ENCODE data around the gene SPAG16.
"Not testable (repeated sequence)": the region's sequence is repeated elsewhere in the genome, so short reads cannot be mapped to it uniquely, and the experiment has no call there.

The SPAG16 gene

DNA sequence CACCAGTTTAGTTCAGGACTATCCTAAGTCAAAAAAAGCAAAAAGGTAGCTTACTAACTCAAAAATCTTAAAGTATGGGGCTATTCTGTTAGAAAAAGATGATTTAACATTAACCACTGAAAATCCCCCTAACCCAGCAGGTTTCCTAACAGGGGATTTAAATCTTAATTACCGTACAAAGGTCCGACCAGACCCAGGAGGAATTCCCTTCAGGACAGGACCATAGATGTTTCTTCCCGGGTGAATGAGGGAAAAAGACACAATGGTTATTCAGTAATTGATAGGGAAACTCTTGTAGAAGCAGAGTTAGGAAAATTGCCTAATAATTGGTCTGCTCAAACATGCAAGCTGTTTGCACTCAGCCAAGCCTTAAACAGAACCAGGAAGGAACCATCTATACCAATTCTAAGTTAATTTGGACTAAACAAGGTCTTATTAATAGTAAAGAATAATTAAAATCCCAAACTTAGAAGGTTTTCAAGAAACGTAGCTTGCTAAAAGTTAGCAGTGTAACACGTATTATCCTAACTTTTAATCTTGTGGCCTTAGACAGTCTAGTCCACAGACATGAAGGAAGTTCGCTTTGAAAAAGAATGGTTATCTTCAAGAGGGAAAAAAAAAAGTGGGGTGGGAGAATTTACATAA lies 124.3 kb downstream of the SPAG16 start:
- not testable (repeated sequence) for DNase-seq (ENCODE audit: low read depth)

DNA sequence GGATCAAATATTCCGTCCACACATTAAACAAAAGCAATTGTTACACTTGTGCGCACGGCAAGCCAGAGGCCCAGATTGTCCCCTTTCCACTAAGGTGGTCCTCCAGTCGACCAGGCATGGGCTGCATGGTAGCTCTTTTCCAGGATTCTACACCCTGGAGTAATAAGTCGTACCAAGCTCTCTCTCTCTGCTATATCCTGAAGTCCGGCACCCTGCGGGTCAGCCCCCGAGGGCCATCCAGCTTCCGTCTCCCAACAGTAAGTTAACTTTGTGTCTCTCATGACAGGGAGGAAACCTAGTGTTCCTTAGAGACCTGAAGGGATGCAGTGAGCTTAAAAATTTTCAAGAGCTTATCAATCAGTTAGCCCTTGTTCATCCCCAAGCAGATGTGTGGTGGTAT lies 126.4 kb downstream of the SPAG16 start:
- not testable (repeated sequence) for DNase-seq (ENCODE audit: low read depth)

DNA sequence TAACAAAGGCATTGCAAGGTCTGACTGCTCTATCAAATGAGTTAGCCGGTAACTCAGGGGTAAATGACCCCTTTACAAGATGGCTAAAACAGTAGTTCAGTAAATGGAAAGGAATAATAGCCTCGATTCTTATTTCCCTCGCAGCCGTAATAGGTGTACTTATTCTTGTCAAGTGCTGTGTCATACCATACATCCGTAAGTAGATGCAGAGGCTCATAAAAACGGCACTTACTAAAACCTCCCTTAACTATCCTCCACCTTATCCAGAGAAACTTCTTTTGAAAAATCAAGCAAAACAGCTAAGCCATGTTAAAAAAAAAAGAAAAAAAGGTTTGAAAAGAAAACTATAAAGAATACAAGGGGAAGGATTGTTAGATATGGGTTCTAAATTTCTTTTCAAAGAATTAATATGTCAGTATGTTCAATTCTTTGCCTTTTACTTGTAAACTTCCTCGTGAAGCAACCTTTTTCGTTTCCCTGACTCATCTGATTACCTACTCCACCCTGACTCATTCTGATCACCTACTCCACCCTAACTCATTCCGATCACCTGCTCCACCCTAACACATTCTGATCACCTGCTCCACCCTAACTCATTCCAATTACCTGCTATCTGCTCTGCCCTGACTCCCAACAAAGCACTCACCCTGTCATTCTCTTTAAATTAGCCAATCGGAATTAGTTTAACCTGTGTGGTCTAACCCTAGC lies 127.5 kb downstream of the SPAG16 start:
- no peak for DNase-seq (ENCODE audit: low read depth)

DNA sequence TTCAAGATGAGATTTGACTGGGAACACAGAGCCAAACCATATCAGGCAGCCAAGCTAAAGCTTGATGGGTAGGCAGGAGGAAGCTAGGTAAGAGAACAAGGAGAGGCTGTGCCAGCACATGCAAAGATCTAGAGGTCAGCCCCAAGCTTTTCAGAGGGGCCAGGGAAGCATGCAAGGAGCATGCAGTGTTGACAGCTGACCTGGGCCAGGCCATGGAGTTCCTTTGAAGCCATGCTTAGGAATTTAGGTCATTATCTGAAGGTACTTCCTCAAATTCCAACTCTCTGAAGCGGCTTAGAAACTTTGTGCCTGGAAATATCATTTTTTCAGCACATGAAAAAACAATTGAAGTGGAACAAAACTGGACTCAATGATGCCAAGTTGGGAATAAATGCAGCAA lies 130.8 kb downstream of the SPAG16 start:
- DNase-seq (ENCODE audit: low read depth), result no peak

DNA sequence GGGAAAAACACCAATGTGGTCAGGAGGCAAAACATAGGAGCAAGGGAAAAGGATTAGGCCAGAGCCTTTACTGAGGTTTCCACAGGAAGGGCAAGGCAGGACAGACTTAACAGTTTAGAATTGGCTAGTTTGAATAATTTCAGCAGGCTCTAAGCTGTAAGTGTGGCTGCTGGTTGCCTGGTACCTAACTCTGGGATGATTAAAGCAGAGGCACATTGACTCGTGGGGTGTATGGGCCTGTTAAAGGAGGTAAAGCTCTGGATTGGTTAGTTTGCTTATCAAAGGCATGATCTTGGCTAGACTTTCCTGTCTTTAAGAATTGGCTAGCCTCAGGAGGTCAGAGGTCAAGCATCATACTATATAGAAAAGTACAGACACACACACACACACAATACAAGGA lies 132.6 kb downstream of the SPAG16 start:
- no peak for DNase-seq (ENCODE audit: low read depth)

DNA sequence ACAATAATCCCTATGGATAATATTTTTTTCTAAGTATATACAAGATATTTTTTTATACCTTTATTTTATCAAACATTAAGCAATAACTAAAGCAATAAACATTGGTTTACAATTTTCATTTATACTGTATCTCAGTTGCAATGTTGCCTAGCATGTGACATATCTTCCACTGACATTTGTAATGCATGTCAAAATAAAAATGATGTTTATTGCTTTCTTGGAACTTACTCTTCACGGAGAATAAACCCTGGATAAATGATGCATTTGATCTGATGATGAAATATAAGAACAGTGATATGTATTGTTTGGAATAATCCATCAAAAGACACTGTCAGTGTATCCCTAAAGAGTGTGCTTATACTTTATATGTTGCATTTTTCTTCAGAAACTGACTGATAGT lies 135.7 kb downstream of the SPAG16 start:
- no peak for DNase-seq (ENCODE audit: low read depth)

DNA sequence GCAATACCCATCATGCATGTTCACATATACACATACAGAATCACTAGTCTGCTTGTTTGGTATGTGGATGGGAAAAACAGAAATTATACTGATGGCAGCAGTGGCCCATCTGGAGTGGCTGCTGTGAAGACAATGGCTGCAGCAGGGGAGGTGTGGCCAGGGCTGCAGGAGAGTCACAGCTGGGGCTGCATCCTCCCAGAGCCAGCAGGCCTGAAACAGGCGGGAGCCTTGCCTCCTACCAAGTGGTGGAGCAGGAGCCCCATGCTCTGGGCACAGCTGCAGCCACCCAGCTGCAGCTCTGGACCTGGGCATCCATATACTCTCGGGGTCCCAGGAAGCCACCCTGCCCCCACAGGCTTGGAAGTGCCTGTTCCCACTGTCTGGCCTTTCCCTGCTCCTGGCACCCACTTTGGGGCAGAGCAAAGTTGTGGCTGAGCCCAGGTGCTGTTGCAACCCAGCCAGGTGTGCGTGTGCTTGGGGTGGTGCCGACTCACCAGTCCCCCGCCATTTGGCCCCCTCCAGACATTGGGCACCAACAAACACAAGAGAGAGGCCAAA lies 136.6 kb downstream of the SPAG16 start:
- no peak for DNase-seq (ENCODE audit: low read depth)

DNA sequence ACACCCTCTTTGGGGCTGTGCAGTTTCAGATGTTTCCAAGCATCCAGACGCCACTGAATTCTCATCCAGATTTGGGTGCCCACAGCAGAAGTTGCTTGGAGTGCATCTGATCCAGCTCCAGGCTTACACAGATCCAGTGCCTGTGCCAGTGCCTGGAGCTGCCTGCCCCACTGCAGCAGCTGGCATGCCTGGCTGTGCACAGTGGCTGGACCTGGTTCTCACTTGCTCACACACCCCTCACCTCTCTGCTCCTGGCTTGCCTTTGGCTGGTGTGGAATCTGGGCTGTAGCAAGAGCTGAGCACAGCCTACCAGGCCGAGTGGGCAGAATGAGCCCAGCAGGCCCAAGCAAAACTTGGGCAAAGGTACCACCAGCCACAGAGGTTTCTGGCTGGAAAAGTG lies 137.9 kb downstream of the SPAG16 start:
- no peak for DNase-seq (ENCODE audit: low read depth)

DNA sequence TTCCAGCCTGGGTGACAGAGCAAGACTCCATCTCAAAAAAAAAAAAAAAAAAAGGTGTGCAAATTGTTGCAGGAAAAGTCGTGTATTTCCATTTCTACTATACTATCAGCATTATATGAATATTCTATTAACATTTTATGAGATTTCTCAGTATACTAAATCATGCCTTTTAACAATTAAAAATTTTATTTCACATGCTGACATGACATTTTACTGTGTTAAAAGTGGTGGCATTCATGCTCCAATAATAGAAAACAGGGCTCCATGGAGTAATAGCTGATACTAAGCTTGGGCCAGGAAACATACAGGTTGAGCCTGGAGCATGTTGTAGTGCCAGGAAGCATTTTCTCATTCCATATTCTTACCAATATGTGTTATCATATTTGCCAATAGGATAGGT lies 141.4 kb downstream of the SPAG16 start:
- DNase-seq (ENCODE audit: low read depth), result no peak

DNA sequence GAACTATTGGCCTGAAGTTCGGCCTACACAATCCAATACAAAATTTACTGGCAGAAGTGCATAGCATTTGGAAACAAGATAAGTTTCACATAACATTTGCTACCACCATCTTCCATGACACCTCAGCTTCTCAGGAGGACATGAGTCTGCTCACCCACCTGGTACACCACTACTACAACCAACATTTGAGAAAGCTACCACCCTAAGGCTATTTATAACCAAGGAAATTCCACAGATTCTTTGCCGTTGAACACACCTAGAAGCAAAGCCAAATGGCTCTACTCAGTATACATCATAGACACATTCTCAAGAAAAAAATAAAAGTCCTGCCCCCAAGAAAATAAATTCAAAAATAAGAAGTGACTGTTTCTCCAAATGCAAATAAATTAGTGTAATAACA lies 145.3 kb downstream of the SPAG16 start:
- DNase-seq (ENCODE audit: low read depth), result peak; percentile 33

DNA sequence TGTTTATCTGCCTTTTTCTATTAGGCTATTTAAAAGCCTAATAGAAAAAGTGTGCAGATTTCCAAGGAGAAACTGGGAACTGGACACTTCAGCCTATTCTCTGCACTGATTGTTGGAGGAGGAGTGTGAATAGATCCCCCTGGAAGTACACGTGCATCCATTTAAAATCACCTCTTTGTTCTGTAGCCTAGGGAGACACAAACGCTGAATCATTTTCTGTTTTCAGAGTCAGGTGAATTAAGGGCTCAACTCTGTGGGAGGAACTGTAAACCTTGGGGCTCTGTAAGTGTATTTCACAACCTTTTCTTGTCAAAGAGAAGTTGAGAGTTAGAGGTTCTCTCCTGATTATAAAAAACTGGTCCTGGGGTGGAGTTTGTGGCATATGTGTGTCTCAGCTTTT lies 159.7 kb downstream of the SPAG16 start:
- DNase-seq (ENCODE audit: low read depth), result no peak

DNA sequence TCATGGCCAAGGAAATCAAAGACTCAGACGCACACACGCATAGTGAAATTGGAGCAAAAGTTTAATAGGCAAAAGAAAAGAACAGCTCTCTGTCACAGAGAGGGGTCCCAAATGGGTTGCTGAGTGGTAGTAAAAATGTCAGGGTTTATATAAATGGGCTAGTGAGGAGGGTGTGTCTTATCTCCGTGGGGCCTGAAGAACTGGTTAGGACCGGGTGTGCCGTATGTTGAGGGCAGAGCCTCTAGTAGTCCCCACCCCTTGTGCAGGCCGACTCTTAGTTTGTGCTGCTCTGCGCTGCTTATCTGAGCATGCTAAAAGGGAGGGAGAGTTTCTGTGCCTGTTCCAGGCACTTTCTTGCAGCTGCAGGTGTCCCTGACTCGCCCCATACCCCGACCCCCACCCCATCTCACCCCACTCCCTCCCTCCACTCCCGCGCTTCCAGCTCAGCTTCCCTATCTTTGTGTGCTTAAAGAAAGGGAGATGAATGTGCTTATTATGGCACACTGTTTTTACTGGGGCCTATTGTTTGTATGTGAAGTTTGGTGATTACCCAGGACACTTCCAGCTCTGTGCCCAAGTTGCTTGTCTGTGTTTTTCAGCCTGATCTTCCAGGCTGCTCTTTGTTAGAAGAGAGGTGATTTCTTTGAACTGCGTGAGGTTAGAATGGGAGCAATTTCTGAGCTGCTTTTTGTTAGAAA lies 167.4 kb downstream of the SPAG16 start:
- no peak for DNase-seq (ENCODE audit: low read depth)

DNA sequence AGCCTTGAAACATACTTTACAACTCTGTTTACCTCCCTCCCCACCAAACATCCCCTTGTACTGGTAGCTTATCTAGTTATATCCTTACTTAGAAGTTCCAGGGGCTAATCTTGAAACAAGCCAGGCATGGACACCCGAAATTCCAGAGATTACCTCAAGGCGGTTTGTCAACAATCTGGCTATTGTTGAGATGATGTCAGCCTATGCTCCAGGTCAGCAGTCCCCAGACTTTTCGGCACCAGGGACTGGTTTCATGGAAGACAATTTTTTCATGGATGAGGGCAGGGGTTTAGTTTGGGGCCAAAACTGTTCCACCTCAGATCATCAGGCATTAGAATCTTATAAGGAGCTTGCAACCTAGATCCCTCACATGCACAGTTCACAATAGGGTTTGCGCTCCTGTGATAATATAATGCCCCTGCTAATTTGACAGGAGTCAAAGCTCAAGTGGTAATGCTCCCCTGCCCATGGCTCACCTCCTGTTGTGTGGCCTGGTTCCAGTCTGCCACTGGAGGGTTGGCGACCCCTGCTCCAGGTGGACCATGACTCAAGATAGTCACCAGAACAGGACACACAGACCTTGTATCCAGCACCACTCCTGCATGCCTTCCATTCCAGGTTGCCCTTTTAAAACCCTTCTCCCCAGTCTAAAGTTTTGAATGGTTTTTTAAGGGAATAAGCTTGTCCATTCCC lies 171.2 kb downstream of the SPAG16 start:
- no peak for DNase-seq (ENCODE audit: low read depth)

DNA sequence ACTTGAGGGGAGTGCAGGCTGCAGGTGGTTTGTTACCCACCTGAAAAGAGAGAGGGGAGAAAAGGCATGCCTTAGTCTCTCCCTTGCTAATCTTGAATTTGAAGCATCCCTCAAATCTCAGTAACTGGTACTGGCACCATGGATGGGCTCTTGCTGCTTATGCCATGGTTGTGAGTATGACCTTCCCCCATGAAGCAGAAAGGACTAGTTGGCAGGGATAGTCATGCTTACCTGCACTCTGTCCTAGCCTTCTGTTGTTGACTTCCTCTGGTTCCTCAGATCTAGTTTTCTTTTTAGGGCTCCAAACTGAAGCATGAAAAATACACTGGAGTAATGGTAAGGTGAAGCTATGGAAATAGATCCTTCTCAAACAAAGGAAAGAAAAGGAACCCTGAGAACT lies 191.2 kb downstream of the SPAG16 start:
- peak; percentile 6 for DNase-seq (ENCODE audit: low read depth)

DNA sequence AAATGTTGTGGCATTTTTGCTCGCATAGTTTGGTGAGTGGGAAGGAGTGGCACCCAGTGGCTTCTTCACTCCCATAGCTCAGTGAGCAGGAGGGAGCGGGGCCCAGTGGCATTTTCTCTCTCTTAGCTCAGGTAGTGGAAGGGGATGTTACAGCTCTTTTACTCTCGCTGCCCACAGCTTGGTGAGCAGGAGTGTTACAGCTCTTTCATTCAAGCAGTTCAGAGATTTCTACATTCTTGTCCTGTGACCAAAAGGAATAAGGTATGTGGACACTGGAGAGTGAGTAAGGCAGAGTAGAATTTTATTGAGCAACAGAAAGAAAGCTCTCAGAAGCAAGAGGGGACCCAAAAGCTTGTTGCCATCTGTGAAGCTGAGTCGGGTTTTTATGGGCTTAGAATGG lies 192.4 kb downstream of the SPAG16 start:
- DNase-seq (ENCODE audit: low read depth), result peak; percentile 21

DNA sequence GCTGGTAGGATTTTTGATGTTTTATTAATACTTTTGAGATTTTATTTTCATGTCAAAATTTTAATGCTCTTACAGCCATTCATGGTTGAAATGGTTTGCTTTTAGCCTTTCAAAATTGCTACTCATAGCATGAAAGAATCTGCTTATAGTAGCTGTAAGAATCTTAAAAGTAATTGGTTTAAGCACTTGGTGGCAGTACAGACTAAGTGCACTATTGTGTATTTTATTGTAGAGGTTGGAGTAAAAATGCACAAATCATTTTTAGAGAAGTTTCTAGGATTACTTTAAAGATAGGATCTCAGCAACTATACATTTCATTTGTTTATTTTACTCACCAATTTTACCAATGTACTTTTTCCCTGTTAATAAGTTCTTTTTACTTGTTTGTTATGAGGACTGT lies 205.8 kb downstream of the SPAG16 start:
- DNase-seq (ENCODE audit: low read depth), result no peak

DNA sequence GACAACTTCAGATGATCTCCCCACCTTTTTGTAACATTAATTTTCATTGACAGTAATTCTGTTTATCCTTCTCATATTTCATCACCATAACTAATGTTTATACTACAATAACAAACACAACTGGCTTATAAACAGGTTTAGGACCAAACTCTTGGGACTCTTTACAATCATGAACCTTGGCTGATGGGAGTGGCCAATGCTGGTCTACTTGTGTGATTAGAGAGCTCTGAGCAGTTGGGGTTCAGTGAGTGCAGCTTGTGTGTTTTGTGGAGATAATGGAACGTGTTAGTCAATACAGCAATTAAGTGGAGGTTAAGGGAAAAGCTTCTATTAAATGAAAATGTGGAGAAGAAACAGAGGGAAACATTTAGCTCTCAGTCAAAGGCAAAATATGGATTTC lies 207.1 kb downstream of the SPAG16 start:
- DNase-seq (ENCODE audit: low read depth), result no peak

DNA sequence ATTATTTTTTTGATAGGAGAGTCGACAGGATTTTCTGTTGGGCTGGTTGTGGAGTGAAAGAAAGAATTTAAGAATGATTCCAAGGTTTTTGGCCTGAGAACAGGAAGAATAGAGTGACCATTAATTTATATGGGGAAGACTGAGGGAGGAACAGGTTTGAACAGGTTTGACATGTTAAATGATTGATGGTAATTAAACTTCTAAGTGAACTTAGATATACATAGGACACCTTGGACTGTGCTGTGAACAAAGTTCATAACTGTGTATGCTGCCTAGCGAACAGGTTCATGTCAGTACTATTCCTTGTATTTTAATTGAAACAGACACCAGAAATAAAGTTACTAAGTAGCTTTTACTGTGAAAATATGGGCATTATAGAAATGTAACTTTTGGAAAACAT lies 212.0 kb downstream of the SPAG16 start:
- DNase-seq (ENCODE audit: low read depth), result no peak

DNA sequence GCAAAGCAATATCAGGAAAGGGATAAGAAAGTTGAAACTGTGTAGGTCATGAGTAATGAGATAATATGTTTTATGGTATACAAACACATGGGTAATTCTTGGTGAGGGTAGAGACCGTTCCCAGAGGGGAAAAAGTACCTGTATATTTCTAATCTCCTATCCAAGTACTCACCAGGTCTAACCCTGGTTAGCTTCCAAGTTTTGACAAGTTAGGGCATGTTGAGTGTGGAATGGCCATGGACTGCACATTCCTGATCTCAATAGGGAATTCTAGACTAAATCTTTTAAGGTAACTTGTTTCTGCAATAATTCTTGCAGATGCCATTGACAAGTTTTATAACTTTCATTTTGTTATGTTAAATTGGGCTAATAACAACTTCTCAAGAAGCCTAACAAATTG lies 216.6 kb downstream of the SPAG16 start:
- DNase-seq (ENCODE audit: low read depth), result no peak

DNA sequence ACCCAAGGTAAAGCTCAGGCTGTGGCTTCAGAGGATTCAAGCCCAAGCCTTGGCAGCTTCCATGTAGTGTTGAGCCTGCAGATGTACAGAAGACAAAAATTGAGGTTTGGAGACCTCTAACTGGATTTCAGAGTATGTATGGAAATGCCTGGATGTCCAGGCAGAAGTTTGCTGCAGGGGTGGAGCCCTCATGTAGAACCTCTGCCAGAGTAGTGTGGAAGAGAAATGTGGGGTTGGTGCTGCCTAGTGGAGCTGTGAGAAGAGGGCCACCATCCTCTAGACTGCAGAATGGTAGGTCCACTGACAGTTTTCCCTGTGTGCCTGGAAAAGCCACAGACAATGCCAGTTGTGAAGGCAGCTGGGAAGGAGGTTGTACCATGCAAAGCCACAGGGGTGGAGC lies 239.9 kb downstream of the SPAG16 start:
- DNase-seq (ENCODE audit: low read depth), result no peak

DNA sequence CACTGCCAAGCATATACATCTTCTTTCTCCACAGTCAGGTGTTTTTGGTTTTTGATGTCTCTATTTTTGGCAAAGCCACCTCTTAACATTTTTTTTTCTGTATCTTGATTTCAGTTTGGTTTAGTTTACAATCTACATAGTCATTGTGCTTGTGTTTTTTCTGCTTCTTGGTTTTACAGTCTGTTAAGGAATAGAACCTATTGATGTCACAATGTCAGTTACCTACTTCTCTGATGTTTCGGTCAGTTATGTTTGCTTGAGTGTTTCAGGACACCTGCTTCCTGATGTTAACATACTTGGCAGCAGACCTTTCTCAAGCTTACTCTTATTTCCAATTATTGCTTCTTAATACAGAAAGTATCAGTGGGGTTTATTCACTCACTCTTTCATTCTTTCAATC lies 253.3 kb downstream of the SPAG16 start:
- no peak for DNase-seq (ENCODE audit: low read depth)

DNA sequence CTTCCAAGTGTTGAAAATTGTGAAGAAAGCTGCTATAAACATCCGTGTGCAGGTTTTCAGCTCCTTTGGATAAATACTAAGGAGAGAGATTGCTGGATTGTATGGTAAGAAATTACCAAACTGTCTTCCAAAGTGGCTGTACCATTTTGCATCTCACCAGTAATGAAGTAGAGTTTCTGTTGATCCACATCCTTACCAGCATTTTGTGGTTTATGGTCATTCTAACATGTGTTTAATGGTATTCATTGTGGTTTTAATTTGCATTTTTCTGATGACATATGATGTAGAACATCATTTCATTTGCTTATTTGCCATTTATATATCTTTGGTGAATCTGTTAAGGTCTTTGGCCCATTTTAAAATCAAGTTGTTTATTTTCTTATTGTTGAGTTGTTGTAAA lies 260.7 kb downstream of the SPAG16 start:
- no peak for DNase-seq (ENCODE audit: low read depth)

DNA sequence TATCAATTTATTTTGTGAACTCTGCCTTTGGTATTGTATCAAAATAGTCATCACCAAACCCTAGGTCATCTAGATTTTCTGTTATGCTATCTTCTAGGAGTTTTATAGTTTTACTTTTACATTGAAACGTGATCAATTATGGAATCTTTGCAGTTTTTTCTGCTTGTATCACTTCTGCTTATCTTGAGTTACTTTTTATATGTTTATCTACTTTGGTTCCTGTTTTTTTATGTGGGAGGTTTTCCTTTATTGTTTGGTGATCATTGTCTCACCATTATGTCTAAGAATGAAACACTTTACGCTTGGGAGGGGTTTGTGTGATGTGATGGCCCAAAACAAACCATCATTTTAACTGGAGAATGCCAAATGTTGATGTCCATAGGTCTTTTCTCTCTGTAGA lies 261.2 kb downstream of the SPAG16 start:
- DNase-seq (ENCODE audit: low read depth), result no peak

All from iris pigment epithelial cell (primary cell).